H9 (cell line): ENCODE data around the gene KLHDC3. TPM values are rescaled to one million over a fixed set of nuclear protein-coding genes. Genes with fewer than 3 reads are reported as not detected.

ENCODE experiments used
- DNase-seq: peaks from one replicate; pipeline ENCODE4 v3.0.0-alpha.2; 2017
- H2AFZ ChIP-seq: one replicate; pipeline ENCODE4 v1.6.1; 2013; ENCODE audit warnings: mild to moderate bottlenecking, low read length, control low read depth, moderate library complexity
- H2AK5ac ChIP-seq: 2 replicates; pipeline ENCODE4 v1.6.1; 2013; ENCODE audit warnings: low read length, control low read depth, mixed read lengths; ENCODE audit not compliant: insufficient read length
- H2BK120ac ChIP-seq: one replicate; pipeline ENCODE4 v1.6.1; 2013; ENCODE audit warnings: low read depth, mild to moderate bottlenecking, low read length, control low read depth, inconsistent platforms; ENCODE audit not compliant: poor library complexity, severe bottlenecking
- H2BK12ac ChIP-seq: 2 replicates; pipeline ENCODE4 v1.6.1; 2013; ENCODE audit warnings: low read length, control low read depth, mixed read lengths, low read depth; ENCODE audit not compliant: insufficient read length
- H2BK15ac ChIP-seq: 2 replicates; pipeline ENCODE4 v1.6.1; 2013; ENCODE audit warnings: low read depth, low read length, control low read depth
- H2BK20ac ChIP-seq: one replicate; pipeline ENCODE4 v1.6.1; 2013; ENCODE audit warnings: low read depth, mild to moderate bottlenecking, low read length, control low read depth, inconsistent platforms; ENCODE audit not compliant: poor library complexity, severe bottlenecking
- H2BK5ac ChIP-seq: 2 replicates; pipeline ENCODE4 v1.6.1; 2013; ENCODE audit warnings: low read length, control low read depth, mixed read lengths; ENCODE audit not compliant: insufficient read length
- H3K14ac ChIP-seq: 2 replicates; pipeline ENCODE4 v1.6.1; 2013; ENCODE audit warnings: low read length, control low read depth; ENCODE audit not compliant: insufficient read depth
- H3K18ac ChIP-seq: 2 replicates; pipeline ENCODE4 v1.6.1; 2013; ENCODE audit warnings: low read depth, mild to moderate bottlenecking, mixed read lengths, low read length, control low read depth; ENCODE audit not compliant: insufficient read length
- H3K23ac ChIP-seq: 2 replicates; pipeline ENCODE4 v1.6.1; 2013; ENCODE audit warnings: low read length, control low read depth, mixed read lengths, low read depth; ENCODE audit not compliant: insufficient read length
- H3K23me2 ChIP-seq: 2 replicates; pipeline ENCODE4 v1.6.1; 2013; ENCODE audit warnings: low read depth, mild to moderate bottlenecking, mixed read lengths, low read length, control low read depth; ENCODE audit not compliant: insufficient read length, poor library complexity, severe bottlenecking
- H3K27ac ChIP-seq: 2 replicates; pipeline ENCODE4 v1.5.1; 2013; ENCODE audit warnings: low read length, control low read depth, mixed read lengths, low read depth; ENCODE audit not compliant: insufficient read length
- H3K27me3 ChIP-seq: 2 replicates; pipeline ENCODE4 v1.6.1; 2013; ENCODE audit warnings: low read length, control low read depth, inconsistent platforms; ENCODE audit not compliant: insufficient read depth
- H3K4ac ChIP-seq: 2 replicates; pipeline ENCODE4 v1.6.1; 2013; ENCODE audit warnings: low read depth, mild to moderate bottlenecking, control low read depth, inconsistent platforms, low read length, moderate library complexity
- H3K4me1 ChIP-seq: 2 replicates; pipeline ENCODE4 v1.6.1; 2013; ENCODE audit warnings: low read length, control low read depth, inconsistent platforms; ENCODE audit not compliant: insufficient read depth
- H3K4me2 ChIP-seq: 2 replicates; pipeline ENCODE4 v1.6.1; 2013; ENCODE audit warnings: low read length, control low read depth, mixed read lengths; ENCODE audit not compliant: insufficient read length, insufficient read depth
- H3K56ac ChIP-seq: 2 replicates; pipeline ENCODE4 v1.6.1; 2013; ENCODE audit warnings: low read depth, mild to moderate bottlenecking, mixed read lengths, low read length, control low read depth; ENCODE audit not compliant: insufficient read length
- H3K79me1 ChIP-seq: 2 replicates; pipeline ENCODE4 v1.6.1; 2013; ENCODE audit warnings: low read depth, mild to moderate bottlenecking, moderate library complexity, low read length, control low read depth, inconsistent platforms; ENCODE audit not compliant: insufficient read depth, poor library complexity, severe bottlenecking
- H3K79me2 ChIP-seq: 2 replicates; pipeline ENCODE4 v1.6.1; 2013; ENCODE audit warnings: low read length, control low read depth, inconsistent platforms; ENCODE audit not compliant: insufficient read depth
- H3K9ac ChIP-seq: 2 replicates; pipeline ENCODE4 v1.6.1; 2013; ENCODE audit warnings: low read length, control low read depth, mixed read lengths; ENCODE audit not compliant: insufficient read length; ENCODE audit errors: extremely low read depth
- H3K9me3 ChIP-seq: one replicate; pipeline ENCODE4 v1.6.1; 2013; ENCODE audit warnings: low read depth, low read length, inconsistent platforms; ENCODE audit not compliant: control insufficient read depth
- H3T11ph ChIP-seq: one replicate; pipeline ENCODE4 v1.6.1; 2013; ENCODE audit warnings: mild to moderate bottlenecking, low read length, control low read depth, inconsistent platforms
- H4K20me1 ChIP-seq: one replicate; pipeline ENCODE4 v1.6.1; 2013; ENCODE audit not compliant: control insufficient read depth, insufficient read length, insufficient read depth
- H4K5ac ChIP-seq: 2 replicates; pipeline ENCODE4 v1.6.1; 2013; ENCODE audit warnings: low read depth, mild to moderate bottlenecking, mixed read lengths, low read length, control low read depth; ENCODE audit not compliant: insufficient read length
- H4K8ac ChIP-seq: replicated peaks from 2 replicates; pipeline ENCODE4 v1.6.1; 2013; ENCODE audit warnings: low read length, control low read depth, mixed read lengths, low read depth; ENCODE audit not compliant: insufficient read length
- H4K91ac ChIP-seq: 2 replicates; pipeline ENCODE4 v1.6.1; 2013; ENCODE audit warnings: low read depth, mild to moderate bottlenecking, moderate library complexity, mixed read lengths, low read length, control low read depth; ENCODE audit not compliant: insufficient read length
- H3K27ac Mint-ChIP-seq, 3 experiments: 2 replicates in 2 of 3; 3 replicates in 1 of 3; pipeline ENCODE4 v1.8.0; 2020 to 2021; ENCODE audit warnings: mixed read lengths in 3 of 3, mild to moderate bottlenecking in 1 of 3, moderate library complexity in 1 of 3
- H3K27me3 Mint-ChIP-seq: 2 replicates; pipeline ENCODE4 v1.8.0; 2021; ENCODE audit warnings: low read depth, mild to moderate bottlenecking, moderate library complexity, mixed read lengths
- H3K36me3 Mint-ChIP-seq, 3 experiments: 2 replicates in 2 of 3; 3 replicates in 1 of 3; pipeline ENCODE4 v1.8.0; 2020 to 2021; ENCODE audit warnings: low read depth in 3 of 3, mixed read lengths in 3 of 3; ENCODE audit not compliant: insufficient read depth in 1 of 3
- H3K4me1 Mint-ChIP-seq, 2 experiments: 2 replicates each; pipeline ENCODE4 v1.8.0; 2020; ENCODE audit warnings: mixed read lengths in 2 of 2
- H3K4me3 Mint-ChIP-seq, 2 experiments: 2 replicates in 1 of 2; 3 replicates in 1 of 2; pipeline ENCODE4 v1.8.0; 2020 to 2021; ENCODE audit warnings: mild to moderate bottlenecking in 2 of 2, mixed read lengths in 2 of 2, moderate library complexity in 1 of 2
- H3K9me3 Mint-ChIP-seq, 2 experiments: 2 replicates in 1 of 2; 3 replicates in 1 of 2; pipeline ENCODE4 v1.8.0; 2020; ENCODE audit warnings: mild to moderate bottlenecking in 2 of 2, mixed read lengths in 2 of 2, moderate library complexity in 1 of 2
- CTCF ChIP-seq: fragments of 200-600 bp; sonication (generic); conservative IDR thresholded peaks from 3 replicates; pipeline ENCODE4 v1.8.0; 2021; ENCODE audit warnings: antibody characterized with exemption, mild to moderate bottlenecking
- WGBS: extraction: QIAGEN DNeasy Blood & Tissue Kit; methylation state at CpG from one replicate; pipeline ENCODE4 v1.1.7; 2013; ENCODE audit warnings: missing lambda C conversion rate, low lambda C conversion rate, mixed read lengths; ENCODE audit not compliant: insufficient read length; ENCODE audit errors: extremely low coverage; 5-methylcytosine and 5-hydroxymethylcytosine counted together
- total RNA-seq: library from RNA; stranded (reverse); gene quantifications from 2 replicates; pipeline ENCODE4 v1.2.1, GENCODE V29; 2021

KLHDC3 gene
- total RNA-seq, 1 experiment from 2014 or later = 146 TPM

- H4K5ac ChIP-seq = no peak overlapping the region
- no peaks in the 10 kb centered on the region for H3K79me1 ChIP-seq
- no peaks in the 10 kb centered on the region for H4K20me1 ChIP-seq
- Mint-ChIP-seq H3K36me3 (peaks cover 23 to 80% (median 78%) of the 10 kb centered on the region in 3 experiments), H3K27me3 (no peaks in the 10 kb centered on the region; the same call in 1 of the 2 replicates), H3K4me3 (no peak overlapping the region; a peak in 1 of 5 replicates), H3K9me3 (no peaks in the 10 kb centered on the region; a peak in 1 of 5 replicates), H3K4me1 (peaks cover 14 to 16% of the 10 kb centered on the region in 2 experiments), H3K27ac (no peak overlapping the region)
- no peak overlapping the region for H2BK20ac ChIP-seq
- no peak overlapping the region for H2AK5ac ChIP-seq
- H3K14ac ChIP-seq = no peak overlapping the region
- H3K4ac ChIP-seq = no peak overlapping the region
- no peaks in the 10 kb centered on the region for H3K27me3 ChIP-seq
- no peaks in the 10 kb centered on the region for H3K79me2 ChIP-seq
- WGBS = no CpG with 5 or more reads among the region's 7 CpGs
- H4K8ac ChIP-seq = no peak overlapping the region
- H2BK15ac ChIP-seq = no peak overlapping the region
- H3T11ph ChIP-seq = no peak overlapping the region
- H3K27ac ChIP-seq = no peak overlapping the region
- peaks cover 3% of the 10 kb centered on the region for H3K23me2 ChIP-seq
- no peak overlapping the region for H3K9ac ChIP-seq
- no peaks in the 10 kb centered on the region for H3K9me3 ChIP-seq
- H2BK5ac ChIP-seq = no peak overlapping the region
- H3K4me1 ChIP-seq = no peaks in the 10 kb centered on the region
- no peak overlapping the region for H2BK12ac ChIP-seq
- no peak for TF ChIP-seq CTCF
- H3K56ac ChIP-seq = no peak overlapping the region
- no peak overlapping the region for H2AFZ ChIP-seq
- DNase-seq = peak; percentile 19
- no peak overlapping the region for H4K91ac ChIP-seq
- H3K4me2 ChIP-seq = no peak overlapping the region
- H2BK120ac ChIP-seq = no peak overlapping the region
- no peak overlapping the region for H3K23ac ChIP-seq
- H3K18ac ChIP-seq = no peak overlapping the region
Measured at GRCh38 chr6:43047998-43048397, 33.9 kb downstream of the KLHDC3 start.
